ENCODE data around the gene DNLZ. TPM values are rescaled to one million over a fixed set of nuclear protein-coding genes. Genes with fewer than 3 reads are reported as not detected.

DNLZ gene
- polyA plus RNA-seq, 2 of the 4 experiments (the other 2 are of a cell fraction): 8.0 to 19.9 TPM

DNA sequence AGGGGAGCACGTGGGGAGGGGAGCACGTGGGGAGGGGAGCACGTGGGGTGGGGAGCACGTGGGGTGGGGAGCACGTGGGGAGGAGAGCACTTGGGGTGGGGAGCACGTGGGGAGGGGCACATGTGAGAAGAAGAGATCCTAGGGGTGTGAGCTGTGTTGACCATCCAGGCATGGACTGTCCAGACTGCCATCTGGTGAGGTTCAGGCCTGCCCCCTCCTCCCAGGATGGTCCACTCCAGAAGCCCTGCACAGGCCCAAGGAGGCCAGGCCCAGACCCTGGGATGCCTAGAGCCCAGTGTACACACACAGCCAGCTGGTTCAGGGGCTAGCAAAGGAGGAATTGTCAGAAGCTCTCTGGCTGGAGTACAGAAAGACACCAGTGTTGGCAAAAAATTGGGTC is 34.1 kb upstream of the DNLZ start:
- DNase-seq (ENCODE audit: low read depth in 1 of 2, low spot score in 1 of 2): no peak
- ChIA-PET CTCF (interaction anchor here (1.4 to 8.9 kb wide), 5 partner anchors 12 to 85 kb away, joined by 3 to 100 read pairs (median 7); partner anchors contain the start of gene DNLZ), POLR2A (interaction anchor here (0.5 to 6.7 kb wide), 2 partner anchors 12 to 34 kb away, joined by 3 to 33 read pairs; partner anchors contain the start of gene DNLZ)
- no peaks in the 10 kb centered on the region for H3K9me3 ChIP-seq
- no peak overlapping the region for H3K4me2 ChIP-seq
- FAIRE-seq: no peak
- H3K4me3 ChIP-seq: no peak overlapping the region
- ATAC-seq: no peak
- H3K27ac ChIP-seq: no peak overlapping the region
- WGBS (ENCODE audit: missing lambda C conversion rate): no CpG with 5 or more reads among the region's 6 CpGs
- H3K4me1 ChIP-seq: peaks cover 14% of the 10 kb centered on the region; the same call in 2 of the 3 replicates
- TF ChIP-seq EHF (CRISPR knock-in tag; IDR thresholded peaks at IDR 0.05) (no peak), ZNF302 (CRISPR knock-in tag; IDR thresholded peaks at IDR 0.05) (no peak), HEYL (CRISPR knock-in tag; IDR thresholded peaks at IDR 0.05) (no peak)
- TF ChIP-seq, protein P1, sequence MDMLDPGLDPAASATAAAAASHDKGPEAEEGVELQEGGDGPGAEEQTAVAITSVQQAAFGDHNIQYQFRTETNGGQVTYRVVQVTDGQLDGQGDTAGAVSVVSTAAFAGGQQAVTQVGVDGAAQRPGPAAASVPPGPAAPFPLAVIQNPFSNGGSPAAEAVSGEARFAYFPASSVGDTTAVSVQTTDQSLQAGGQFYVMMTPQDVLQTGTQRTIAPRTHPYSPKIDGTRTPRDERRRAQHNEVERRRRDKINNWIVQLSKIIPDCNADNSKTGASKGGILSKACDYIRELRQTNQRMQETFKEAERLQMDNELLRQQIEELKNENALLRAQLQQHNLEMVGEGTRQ (IDR thresholded peaks at IDR 0.05): no peak

DNA sequence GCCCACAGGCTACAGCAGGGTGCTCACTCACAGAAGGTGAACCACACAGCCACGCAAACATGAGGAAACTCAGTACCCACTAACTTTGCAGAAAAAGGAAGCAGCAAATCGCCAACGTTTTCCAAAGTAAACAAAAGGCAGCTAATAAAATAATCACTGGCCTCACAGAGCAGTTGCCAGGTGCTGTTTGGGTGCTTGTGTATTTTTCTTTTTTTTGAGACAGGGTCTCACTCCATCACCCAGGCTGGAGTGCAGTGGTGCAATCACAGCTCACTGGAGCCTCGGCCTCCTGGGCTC is 32.6 kb upstream of the DNLZ start:
- whole genome bisulfite sequencing (ENCODE audit: missing lambda C conversion rate): 84% methylated on average over 4 of the region's 4 CpGs
- Histone ChIP-seq H3K4me1 (peaks cover 14% of the 10 kb centered on the region; the same call in 2 of the 3 replicates), H3K27ac (no peak overlapping the region), H3K4me2 (no peak overlapping the region), H3K9me3 (no peaks in the 10 kb centered on the region), H3K4me3 (no peak overlapping the region)
- DNase-seq (ENCODE audit: low read depth in 1 of 2, low spot score in 1 of 2) (no peak), ATAC-seq (no peak), FAIRE-seq (no peak)
- POLR2A ChIA-PET: interaction anchor here (1.2 kb wide), 1 partner anchor 14 kb away, joined by 4 read pairs; no protein-coding TSS in a partner anchor
- TF ChIP-seq CHD2 (IDR thresholded peaks at IDR 0.05; ENCODE audit: low read length, partially characterized antibody) (no peak), FOXS1 (CRISPR knock-in tag; IDR thresholded peaks at IDR 0.05) (no peak), HDAC2 (IDR thresholded peaks at IDR 0.05) (no peak), ZNF302 (CRISPR knock-in tag; IDR thresholded peaks at IDR 0.05) (no peak), ZSCAN20 (CRISPR knock-in tag; IDR thresholded peaks at IDR 0.05) (no peak), NFE2L2 (conservative IDR thresholded peaks at IDR 0.05; ENCODE audit: low read length) (no peak), EP300 (IDR thresholded peaks at IDR 0.05) (no peak), ZC3H11A (IDR thresholded peaks at IDR 0.05) (no peak), NR3C1 (IDR thresholded peaks at IDR 0.05) (no peak)
- TF ChIP-seq, protein P2, sequence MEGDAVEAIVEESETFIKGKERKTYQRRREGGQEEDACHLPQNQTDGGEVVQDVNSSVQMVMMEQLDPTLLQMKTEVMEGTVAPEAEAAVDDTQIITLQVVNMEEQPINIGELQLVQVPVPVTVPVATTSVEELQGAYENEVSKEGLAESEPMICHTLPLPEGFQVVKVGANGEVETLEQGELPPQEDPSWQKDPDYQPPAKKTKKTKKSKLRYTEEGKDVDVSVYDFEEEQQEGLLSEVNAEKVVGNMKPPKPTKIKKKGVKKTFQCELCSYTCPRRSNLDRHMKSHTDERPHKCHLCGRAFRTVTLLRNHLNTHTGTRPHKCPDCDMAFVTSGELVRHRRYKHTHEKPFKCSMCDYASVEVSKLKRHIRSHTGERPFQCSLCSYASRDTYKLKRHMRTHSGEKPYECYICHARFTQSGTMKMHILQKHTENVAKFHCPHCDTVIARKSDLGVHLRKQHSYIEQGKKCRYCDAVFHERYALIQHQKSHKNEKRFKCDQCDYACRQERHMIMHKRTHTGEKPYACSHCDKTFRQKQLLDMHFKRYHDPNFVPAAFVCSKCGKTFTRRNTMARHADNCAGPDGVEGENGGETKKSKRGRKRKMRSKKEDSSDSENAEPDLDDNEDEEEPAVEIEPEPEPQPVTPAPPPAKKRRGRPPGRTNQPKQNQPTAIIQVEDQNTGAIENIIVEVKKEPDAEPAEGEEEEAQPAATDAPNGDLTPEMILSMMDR (IDR thresholded peaks at IDR 0.05): no peak
- TF ChIP-seq, protein P3, sequence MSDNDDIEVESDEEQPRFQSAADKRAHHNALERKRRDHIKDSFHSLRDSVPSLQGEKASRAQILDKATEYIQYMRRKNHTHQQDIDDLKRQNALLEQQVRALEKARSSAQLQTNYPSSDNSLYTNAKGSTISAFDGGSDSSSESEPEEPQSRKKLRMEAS (IDR thresholded peaks at IDR 0.05): no peak
- CTCF ChIA-PET: interaction anchor here (1.2 to 8.9 kb wide), 6 partner anchors 9 to 83 kb away, joined by 3 to 100 read pairs (median 6); partner anchors contain the start of gene DNLZ

DNA sequence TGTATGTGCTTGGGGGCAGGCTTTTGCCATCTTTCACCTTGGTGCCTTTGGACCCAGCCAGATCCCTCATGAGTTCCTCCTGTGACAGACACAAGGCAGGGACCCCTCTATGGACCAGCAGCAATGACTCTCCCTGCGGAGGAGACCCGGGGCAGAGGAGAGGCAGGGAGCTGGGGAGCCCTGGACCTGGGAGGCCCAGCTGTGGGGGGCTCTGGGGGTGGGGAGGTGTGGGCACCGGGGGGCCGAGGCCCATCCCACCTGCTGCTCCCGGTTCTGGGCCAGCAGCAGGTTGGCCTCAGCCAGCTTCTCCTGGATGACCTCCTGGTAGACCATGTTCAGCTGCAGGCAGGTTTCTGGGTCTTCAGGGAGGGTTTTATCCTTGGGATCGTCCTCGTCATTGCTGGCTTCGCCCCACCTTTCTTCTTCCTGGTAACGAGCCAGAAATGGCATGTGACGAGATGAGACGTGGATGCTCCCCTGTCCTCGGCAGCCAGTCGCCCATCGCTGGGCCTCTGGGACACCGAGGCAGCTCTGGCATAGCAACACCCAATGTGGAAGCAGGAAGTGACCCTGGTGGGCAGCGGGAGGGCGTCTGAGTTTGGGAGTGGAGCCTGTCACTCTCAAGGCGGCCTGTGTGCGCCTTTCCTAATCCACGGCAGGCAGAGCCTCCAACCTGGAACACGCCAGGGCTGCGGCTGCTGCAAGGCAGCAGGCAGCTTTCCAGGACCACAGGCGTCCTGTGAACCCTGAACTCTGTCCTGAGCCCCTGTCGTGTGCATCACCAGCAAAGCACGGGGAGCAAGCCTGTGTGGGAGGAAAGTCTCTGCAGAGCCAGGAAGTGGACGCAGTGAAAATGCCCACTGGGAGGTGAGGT is 32.0 kb upstream of the DNLZ start:
- ATAC-seq: no peak
- CTCF ChIA-PET: interaction anchor here (1.1 to 8.9 kb wide), 4 partner anchors 9 to 33 kb away, joined by 3 to 100 read pairs (median 6); partner anchors contain the start of gene DNLZ
- POLR2A ChIA-PET: interaction anchor here (1.2 kb wide), 1 partner anchor 14 kb away, joined by 4 read pairs; no protein-coding TSS in a partner anchor
- FAIRE-seq: no peak
- no peak for DNase-seq (ENCODE audit: low read depth in 1 of 2, low spot score in 1 of 2)
- H3K27ac ChIP-seq: no peak overlapping the region
- WGBS (ENCODE audit: missing lambda C conversion rate): 95% methylated on average over 15 of the region's 26 CpGs
- H3K4me2 ChIP-seq: no peak overlapping the region
- no peaks in the 10 kb centered on the region for H3K9me3 ChIP-seq
- peaks cover 13% of the 10 kb centered on the region; the same call in 2 of the 3 replicates for H3K4me1 ChIP-seq
- no peak overlapping the region for H3K4me3 ChIP-seq
- TF ChIP-seq HDAC2 (IDR thresholded peaks at IDR 0.05) (no peak), FOSB (CRISPR knock-in tag; IDR thresholded peaks at IDR 0.05) (no peak), ZSCAN20 (CRISPR knock-in tag; IDR thresholded peaks at IDR 0.05) (no peak), SREBF2 (IDR thresholded peaks at IDR 0.05) (no peak), RNF2 (IDR thresholded peaks at IDR 0.05; ENCODE audit: borderline replicate concordance, low read depth) (no peak), RCOR1 (IDR thresholded peaks at IDR 0.05; ENCODE audit: low read depth, low read length) (no peak), CBX2 (IDR thresholded peaks at IDR 0.05; ENCODE audit: borderline replicate concordance, low read depth) (no peak), CHD4 (IDR thresholded peaks at IDR 0.05; ENCODE audit: borderline replicate concordance) (no peak)
- TF ChIP-seq, protein P3 (IDR thresholded peaks at IDR 0.05): no peak
- TF ChIP-seq, protein P4, sequence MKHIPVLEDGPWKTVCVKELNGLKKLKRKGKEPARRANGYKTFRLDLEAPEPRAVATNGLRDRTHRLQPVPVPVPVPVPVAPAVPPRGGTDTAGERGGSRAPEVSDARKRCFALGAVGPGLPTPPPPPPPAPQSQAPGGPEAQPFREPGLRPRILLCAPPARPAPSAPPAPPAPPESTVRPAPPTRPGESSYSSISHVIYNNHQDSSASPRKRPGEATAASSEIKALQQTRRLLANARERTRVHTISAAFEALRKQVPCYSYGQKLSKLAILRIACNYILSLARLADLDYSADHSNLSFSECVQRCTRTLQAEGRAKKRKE (CRISPR knock-in tag; IDR thresholded peaks at IDR 0.05; ENCODE audit: low read depth): no peak
- TF ChIP-seq, protein P5, sequence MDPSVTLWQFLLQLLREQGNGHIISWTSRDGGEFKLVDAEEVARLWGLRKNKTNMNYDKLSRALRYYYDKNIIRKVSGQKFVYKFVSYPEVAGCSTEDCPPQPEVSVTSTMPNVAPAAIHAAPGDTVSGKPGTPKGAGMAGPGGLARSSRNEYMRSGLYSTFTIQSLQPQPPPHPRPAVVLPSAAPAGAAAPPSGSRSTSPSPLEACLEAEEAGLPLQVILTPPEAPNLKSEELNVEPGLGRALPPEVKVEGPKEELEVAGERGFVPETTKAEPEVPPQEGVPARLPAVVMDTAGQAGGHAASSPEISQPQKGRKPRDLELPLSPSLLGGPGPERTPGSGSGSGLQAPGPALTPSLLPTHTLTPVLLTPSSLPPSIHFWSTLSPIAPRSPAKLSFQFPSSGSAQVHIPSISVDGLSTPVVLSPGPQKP (IDR thresholded peaks at IDR 0.05; ENCODE audit: low read depth, low read length): no peak
- TF ChIP-seq, protein P6, sequence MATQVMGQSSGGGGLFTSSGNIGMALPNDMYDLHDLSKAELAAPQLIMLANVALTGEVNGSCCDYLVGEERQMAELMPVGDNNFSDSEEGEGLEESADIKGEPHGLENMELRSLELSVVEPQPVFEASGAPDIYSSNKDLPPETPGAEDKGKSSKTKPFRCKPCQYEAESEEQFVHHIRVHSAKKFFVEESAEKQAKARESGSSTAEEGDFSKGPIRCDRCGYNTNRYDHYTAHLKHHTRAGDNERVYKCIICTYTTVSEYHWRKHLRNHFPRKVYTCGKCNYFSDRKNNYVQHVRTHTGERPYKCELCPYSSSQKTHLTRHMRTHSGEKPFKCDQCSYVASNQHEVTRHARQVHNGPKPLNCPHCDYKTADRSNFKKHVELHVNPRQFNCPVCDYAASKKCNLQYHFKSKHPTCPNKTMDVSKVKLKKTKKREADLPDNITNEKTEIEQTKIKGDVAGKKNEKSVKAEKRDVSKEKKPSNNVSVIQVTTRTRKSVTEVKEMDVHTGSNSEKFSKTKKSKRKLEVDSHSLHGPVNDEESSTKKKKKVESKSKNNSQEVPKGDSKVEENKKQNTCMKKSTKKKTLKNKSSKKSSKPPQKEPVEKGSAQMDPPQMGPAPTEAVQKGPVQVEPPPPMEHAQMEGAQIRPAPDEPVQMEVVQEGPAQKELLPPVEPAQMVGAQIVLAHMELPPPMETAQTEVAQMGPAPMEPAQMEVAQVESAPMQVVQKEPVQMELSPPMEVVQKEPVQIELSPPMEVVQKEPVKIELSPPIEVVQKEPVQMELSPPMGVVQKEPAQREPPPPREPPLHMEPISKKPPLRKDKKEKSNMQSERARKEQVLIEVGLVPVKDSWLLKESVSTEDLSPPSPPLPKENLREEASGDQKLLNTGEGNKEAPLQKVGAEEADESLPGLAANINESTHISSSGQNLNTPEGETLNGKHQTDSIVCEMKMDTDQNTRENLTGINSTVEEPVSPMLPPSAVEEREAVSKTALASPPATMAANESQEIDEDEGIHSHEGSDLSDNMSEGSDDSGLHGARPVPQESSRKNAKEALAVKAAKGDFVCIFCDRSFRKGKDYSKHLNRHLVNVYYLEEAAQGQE (IDR thresholded peaks at IDR 0.05): no peak

Data from A549 (cell line).